ENCODE data around the gene PPP1R12A.

DNA sequence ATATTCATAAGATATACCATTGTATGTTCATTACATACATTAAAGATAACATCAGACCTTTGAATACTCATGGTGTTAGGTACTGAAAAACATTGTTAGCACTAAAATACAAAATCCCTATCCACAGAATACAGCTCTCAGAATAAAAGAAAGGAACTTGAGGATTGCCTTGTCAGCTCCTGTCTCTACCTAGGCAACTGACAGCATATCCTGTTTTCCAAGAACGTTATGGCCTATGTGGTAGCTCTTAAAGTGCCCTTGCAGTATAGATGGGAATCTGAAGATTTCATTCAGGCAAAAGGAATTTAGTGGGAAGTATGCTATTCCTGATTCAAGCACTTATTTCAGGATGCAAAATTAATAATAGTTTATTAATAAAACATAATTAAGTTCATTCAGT is 1.8 kb upstream of the PPP1R12A start:
- TF ChIP-seq, protein P1, sequence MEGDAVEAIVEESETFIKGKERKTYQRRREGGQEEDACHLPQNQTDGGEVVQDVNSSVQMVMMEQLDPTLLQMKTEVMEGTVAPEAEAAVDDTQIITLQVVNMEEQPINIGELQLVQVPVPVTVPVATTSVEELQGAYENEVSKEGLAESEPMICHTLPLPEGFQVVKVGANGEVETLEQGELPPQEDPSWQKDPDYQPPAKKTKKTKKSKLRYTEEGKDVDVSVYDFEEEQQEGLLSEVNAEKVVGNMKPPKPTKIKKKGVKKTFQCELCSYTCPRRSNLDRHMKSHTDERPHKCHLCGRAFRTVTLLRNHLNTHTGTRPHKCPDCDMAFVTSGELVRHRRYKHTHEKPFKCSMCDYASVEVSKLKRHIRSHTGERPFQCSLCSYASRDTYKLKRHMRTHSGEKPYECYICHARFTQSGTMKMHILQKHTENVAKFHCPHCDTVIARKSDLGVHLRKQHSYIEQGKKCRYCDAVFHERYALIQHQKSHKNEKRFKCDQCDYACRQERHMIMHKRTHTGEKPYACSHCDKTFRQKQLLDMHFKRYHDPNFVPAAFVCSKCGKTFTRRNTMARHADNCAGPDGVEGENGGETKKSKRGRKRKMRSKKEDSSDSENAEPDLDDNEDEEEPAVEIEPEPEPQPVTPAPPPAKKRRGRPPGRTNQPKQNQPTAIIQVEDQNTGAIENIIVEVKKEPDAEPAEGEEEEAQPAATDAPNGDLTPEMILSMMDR (IDR thresholded peaks at IDR 0.05; ENCODE audit: insufficient read depth, low read length): no peak
- TF ChIP-seq SPI1 (IDR thresholded peaks at IDR 0.05; ENCODE audit: borderline replicate concordance, low read depth): no peak
- no peak for TF ChIP-seq POLR2AphosphoS5 (IDR thresholded peaks at IDR 0.05; ENCODE audit: low read depth)
- no peak for TF ChIP-seq GABPA (IDR thresholded peaks at IDR 0.05; ENCODE audit: low read depth)
- TF ChIP-seq, protein P2, sequence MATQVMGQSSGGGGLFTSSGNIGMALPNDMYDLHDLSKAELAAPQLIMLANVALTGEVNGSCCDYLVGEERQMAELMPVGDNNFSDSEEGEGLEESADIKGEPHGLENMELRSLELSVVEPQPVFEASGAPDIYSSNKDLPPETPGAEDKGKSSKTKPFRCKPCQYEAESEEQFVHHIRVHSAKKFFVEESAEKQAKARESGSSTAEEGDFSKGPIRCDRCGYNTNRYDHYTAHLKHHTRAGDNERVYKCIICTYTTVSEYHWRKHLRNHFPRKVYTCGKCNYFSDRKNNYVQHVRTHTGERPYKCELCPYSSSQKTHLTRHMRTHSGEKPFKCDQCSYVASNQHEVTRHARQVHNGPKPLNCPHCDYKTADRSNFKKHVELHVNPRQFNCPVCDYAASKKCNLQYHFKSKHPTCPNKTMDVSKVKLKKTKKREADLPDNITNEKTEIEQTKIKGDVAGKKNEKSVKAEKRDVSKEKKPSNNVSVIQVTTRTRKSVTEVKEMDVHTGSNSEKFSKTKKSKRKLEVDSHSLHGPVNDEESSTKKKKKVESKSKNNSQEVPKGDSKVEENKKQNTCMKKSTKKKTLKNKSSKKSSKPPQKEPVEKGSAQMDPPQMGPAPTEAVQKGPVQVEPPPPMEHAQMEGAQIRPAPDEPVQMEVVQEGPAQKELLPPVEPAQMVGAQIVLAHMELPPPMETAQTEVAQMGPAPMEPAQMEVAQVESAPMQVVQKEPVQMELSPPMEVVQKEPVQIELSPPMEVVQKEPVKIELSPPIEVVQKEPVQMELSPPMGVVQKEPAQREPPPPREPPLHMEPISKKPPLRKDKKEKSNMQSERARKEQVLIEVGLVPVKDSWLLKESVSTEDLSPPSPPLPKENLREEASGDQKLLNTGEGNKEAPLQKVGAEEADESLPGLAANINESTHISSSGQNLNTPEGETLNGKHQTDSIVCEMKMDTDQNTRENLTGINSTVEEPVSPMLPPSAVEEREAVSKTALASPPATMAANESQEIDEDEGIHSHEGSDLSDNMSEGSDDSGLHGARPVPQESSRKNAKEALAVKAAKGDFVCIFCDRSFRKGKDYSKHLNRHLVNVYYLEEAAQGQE (IDR thresholded peaks at IDR 0.05; ENCODE audit: insufficient replicate concordance, low read depth): no peak

All from HL-60 (cell line).